HepG2 (cell line): Measurements from ENCODE around the gene PKP4.

Source experiments
- CBFB ChIP-seq: sonication (generic); formaldehyde crosslinking; IDR thresholded peaks from 2 replicates; pipeline ENCODE4 v1.4.0; 2020; ENCODE audit warnings: missing genetic modification reagents
- CHD4 ChIP-seq: fragments of 200-600 bp; sonication (generic); IDR thresholded peaks from 2 replicates; pipeline ENCODE4 v1.7.0; 2017; ENCODE audit warnings: mild to moderate bottlenecking, low read length, borderline replicate concordance
- ZNF431 ChIP-seq: sonication (generic); formaldehyde crosslinking; IDR thresholded peaks from 2 replicates; pipeline ENCODE4 v1.9.0; 2022; ENCODE audit warnings: missing genetic modification reagents, low read depth, mild to moderate bottlenecking, borderline replicate concordance
- ZNF577 ChIP-seq: sonication (generic); formaldehyde crosslinking; IDR thresholded peaks from 2 replicates; pipeline ENCODE4 v1.4.0; 2020; ENCODE audit warnings: mild to moderate bottlenecking, low read depth, missing genetic modification reagents, borderline replicate concordance
- TF ChIP-seq, protein P1 (sequence below): sonication (generic); formaldehyde crosslinking; IDR thresholded peaks from 2 replicates; pipeline ENCODE4 v1.5.0; 2020; ENCODE audit warnings: mild to moderate bottlenecking, missing genetic modification reagents, moderate library complexity
- TF ChIP-seq, protein P2 (sequence below): sonication (generic); formaldehyde crosslinking; IDR thresholded peaks from 2 replicates; pipeline ENCODE4 v1.5.0; 2020; ENCODE audit warnings: mild to moderate bottlenecking, missing genetic modification reagents

DNA sequence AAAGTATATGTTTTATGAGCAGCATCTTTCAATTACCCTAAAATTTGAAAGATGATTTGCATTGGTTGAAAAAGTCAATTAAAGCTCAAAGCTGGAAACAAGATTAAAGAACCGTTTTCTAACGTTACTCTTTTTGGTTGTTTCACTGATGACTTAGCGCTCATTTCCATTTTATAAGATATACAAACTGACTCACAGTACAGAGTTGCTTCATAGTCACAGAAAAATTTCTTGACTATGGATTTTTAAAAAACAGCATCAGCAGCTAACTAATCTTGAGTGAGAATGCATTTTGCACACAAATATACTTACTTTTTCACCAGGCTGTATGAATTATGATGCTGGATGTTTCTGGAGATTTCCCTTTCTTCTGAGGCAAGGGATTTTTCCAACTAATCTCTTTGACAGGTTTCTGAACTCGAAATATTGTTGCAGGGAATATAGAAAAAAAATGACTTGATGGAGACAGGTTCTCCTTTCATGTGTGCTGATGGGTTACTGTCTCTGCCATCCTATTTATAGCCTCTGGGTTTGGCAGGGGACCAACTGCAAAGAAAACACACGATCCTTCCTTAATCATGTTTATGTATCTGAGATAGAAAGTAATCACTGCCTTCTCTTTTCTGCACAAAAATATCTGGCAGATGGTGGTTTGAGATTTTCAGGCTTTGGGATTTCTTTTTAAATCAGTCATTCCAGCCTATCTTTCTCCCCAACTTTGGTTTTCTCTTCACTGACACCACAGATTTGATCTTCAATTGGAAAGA is 209.0 kb downstream of the PKP4 start:
- no peak for TF ChIP-seq ZNF431 (CRISPR knock-in tag)
- TF ChIP-seq, protein P1, sequence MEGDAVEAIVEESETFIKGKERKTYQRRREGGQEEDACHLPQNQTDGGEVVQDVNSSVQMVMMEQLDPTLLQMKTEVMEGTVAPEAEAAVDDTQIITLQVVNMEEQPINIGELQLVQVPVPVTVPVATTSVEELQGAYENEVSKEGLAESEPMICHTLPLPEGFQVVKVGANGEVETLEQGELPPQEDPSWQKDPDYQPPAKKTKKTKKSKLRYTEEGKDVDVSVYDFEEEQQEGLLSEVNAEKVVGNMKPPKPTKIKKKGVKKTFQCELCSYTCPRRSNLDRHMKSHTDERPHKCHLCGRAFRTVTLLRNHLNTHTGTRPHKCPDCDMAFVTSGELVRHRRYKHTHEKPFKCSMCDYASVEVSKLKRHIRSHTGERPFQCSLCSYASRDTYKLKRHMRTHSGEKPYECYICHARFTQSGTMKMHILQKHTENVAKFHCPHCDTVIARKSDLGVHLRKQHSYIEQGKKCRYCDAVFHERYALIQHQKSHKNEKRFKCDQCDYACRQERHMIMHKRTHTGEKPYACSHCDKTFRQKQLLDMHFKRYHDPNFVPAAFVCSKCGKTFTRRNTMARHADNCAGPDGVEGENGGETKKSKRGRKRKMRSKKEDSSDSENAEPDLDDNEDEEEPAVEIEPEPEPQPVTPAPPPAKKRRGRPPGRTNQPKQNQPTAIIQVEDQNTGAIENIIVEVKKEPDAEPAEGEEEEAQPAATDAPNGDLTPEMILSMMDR (CRISPR knock-in tag) = no peak
- no peak for TF ChIP-seq CHD4
- TF ChIP-seq, protein P2, sequence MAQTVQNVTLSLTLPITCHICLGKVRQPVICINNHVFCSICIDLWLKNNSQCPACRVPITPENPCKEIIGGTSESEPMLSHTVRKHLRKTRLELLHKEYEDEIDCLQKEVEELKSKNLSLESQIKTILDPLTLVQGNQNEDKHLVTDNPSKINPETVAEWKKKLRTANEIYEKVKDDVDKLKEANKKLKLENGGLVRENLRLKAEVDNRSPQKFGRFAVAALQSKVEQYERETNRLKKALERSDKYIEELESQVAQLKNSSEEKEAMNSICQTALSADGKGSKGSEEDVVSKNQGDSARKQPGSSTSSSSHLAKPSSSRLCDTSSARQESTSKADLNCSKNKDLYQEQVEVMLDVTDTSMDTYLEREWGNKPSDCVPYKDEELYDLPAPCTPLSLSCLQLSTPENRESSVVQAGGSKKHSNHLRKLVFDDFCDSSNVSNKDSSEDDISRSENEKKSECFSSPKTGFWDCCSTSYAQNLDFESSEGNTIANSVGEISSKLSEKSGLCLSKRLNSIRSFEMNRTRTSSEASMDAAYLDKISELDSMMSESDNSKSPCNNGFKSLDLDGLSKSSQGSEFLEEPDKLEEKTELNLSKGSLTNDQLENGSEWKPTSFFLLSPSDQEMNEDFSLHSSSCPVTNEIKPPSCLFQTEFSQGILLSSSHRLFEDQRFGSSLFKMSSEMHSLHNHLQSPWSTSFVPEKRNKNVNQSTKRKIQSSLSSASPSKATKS = no peak
- TF ChIP-seq CBFB (CRISPR knock-in tag) = no peak
- no peak for TF ChIP-seq ZNF577 (CRISPR knock-in tag)
